ENCODE measurements around the gene TEX2.
"Not testable (repeated sequence)": the region's sequence is repeated elsewhere in the genome, so short reads cannot be mapped to it uniquely, and the experiment has no call there.

Gene TEX2

DNA sequence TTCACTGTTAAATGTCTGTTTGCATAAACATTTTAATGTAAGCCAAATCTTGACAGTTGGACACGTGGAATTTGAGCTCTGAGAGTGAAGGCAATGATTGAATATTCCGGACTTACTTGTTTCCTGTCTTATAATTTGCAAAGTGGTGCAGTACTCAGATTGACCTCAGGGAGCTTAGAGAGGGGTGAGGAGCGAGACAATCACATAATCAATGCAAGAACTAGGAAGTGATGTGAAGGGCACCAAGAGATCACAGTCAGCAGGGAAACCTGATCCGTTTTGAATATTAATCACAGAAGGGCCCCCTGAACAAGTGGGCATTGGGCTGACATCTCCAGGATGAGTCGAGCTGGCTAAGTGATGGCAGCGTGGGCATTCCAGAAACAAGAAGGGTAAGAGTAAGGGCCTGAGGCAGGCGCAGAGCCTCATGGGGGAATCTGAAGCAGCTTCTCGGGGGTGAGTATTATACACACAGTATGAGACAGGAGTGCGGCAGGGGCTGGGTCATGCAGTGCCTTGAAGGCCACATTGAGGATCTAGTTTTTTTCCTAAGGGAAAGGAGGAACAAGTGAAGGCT, 26.1 kb downstream of the TEX2 start:
- no peak for DNase-seq

GRCh38 chr17:64234961-64235360, 28.1 kb downstream of the TEX2 start:
- DNase-seq = no peak

GRCh38 chr17:64232466-64233262, 30.4 kb downstream of the TEX2 start:
- no peak for DNase-seq

GRCh38 chr17:64231567-64232141, 31.4 kb downstream of the TEX2 start:
- DNase-seq = no peak

DNA sequence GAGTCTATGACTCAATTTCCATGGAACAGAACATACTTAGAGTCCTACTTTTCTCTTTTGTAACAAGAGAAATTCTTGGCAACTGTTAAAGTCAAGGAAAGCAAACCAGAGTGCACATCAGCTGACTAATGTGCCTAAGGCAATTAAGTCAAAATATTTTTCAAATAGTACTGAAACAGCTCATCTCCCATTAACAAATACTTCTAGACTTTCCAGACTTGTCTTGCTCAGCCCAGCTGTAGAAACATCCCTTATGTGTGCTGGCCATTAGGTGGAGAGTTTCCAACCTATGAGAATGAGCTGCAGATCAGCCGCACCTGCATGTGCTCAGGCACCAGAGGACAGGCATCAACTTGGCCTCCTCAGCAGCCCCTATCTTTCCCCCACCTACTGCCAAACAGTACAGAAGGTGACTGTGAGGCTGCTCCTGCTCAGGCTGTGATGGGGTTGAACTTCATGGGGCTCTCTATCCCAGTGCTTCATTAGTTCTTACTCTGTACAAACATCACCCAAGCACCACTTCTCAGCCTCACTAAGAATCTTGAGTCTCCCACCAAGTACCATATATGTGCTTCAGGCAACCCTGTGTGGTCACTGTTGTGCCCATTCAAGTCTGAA, 32.2 kb downstream of the TEX2 start:
- DNase-seq = no peak

DNA sequence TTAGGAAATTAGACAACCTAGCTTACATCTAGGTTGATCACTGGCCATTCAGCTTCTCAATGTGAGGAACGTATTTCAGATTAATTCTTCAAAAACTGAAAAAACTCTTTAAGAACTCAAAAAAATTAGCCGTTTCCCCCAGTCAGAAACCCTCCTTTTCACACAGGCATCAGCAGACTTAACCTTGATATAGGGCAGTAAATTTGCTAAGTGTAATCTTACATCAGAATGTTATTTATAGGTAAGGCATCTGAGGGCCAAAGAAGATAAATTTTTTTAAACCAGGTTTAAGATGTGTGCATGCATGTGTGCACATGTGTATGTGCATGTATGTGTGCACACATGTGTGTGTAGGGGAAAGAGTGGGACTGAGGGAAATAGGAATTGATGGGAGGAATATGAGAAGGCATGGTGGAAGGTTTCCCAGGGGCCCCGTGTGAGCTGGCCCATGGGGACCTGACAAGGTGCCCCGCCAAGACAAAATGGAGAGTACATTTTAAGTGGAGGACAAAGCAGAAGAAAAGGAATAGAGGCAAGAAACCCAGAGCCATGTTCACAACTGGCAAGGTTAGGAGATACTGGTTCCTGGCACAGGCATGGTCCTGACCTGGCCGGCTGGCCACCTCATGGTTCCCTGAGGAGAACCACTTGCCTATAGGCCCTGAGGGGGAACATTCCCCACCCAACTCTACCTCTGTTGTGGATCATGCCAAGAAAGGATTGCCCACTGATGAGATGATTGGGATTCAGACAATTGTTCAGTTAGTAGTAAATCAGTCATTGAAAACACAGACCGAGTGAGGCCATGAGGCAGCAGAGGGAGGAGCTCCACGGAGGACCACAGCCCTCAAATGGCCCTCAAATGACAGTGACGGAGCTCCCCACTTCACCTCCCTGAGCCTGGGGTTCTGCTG, 33.0 kb downstream of the TEX2 start:
- no peak for DNase-seq

DNA sequence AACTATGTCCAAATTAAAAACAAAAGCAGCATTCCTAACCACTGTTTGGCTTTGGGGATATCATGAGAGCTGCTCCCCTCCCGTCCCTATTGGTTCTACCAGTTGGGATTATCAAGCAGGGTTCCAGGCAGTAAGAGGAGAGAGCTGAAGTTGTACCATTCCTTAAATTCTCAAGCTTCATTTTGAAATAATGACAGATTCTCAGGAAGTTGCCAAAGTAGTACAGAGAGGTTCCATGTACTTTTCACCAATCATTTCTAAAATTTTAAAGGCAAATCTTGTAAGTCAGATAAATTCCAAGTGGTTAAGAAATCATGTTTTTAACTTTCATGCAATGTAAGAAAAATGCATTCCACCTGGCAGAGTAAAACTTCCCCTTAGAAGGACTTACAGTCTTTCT, 36.9 kb downstream of the TEX2 start:
- DNase-seq = no peak

DNA sequence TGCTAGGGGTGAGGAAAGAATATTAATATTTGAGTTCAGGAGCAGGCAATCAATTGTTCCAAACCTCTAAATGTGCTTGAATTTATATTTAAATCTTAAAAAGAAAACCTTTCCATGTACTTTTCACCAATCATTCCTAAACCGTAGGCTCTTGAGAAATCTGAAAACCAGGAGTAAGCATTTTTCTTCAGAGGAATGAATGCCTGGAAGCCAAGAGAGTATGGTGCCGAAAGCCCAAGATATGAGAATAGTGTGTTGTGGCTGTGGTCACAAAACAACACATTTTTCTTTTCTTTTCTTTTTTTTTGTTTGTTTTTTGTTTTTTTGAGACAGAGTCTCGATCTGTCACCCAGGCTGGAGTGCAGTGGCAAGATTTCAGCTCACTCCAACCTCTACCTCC, 37.6 kb downstream of the TEX2 start:
- no peak for DNase-seq

GRCh38 chr17:64223931-64224629, 39.0 kb downstream of the TEX2 start:
- no peak for DNase-seq

GRCh38 chr17:64223283-64223682, 39.8 kb downstream of the TEX2 start:
- DNase-seq = no peak

GRCh38 chr17:64221679-64222078, 41.4 kb downstream of the TEX2 start:
- DNase-seq = no peak

- DNase-seq = not testable (repeated sequence)
Observed at GRCh38 chr17:64220604-64221003, 42.5 kb downstream of the TEX2 start.

GRCh38 chr17:64219571-64219970, 43.5 kb downstream of the TEX2 start:
- DNase-seq = no peak

GRCh38 chr17:64218066-64218465, 45.0 kb downstream of the TEX2 start:
- no peak for DNase-seq

DNA sequence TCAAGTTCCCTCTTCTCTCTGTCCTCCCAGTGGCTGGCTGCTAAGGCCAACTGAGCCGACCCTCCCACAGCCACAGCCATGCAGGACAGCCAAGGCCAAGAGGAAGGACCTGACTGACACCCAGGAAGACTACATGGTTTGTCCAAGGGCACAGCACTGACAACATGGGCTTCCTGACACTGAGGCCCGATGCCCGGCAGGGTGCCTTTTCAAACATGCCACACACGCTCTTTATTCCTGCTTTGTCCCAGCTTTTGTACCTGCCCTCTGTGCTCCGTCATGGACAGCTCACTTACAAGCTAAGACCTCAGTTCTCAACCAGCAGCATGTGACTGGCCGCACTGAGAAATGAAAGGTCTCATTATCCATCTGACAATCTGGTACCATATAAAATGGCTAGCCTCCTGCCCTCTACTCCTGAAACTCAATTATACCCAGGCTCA, 45.8 kb downstream of the TEX2 start:
- DNase-seq = peak in 14 of 56 donors; percentile 14 to 60 (median 30)

DNA sequence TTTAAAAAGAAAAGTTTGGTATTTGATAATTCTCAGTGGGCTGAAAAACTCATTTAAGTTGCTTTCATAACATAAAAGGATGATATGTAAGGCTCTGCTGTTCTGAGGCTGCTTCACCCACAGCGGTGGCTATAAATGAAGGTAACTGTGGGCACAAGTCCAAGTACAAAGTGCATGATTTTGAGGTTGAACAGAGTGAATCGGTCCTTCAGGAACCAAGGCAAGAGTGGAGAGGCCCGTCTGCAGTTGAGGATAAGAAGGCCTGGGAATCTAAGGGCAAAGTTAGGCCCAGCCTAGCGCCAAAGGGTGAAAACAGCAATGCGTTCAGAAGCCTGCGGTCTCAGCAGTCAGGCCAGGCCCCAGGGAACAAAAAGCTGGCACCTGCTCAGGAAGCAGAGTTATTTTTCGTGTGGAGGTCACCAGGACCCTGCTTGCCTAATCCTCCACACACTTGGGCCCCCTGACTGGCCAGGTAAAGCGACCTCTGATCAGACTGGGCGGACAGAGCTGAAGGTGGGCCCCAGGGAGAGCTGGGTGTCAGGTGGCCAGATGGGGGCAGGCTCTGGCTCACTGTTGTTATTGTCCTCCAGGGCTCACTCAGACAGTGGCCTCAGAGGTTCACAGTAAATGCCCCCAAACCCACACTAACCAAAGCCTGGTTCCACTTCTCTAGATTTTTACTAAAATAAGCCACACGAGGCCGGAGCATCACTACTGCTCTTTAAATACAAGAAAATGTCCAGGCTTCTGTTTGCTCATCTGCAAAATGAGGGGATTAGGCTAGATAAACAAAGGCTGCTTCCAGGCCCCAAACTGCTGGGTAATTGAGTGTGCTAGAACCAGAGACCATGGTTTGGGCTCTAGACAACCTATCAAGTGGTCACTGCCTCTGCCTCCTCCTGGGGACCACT, 46.5 kb downstream of the TEX2 start:
- peak in 2 of 56 donors; percentile 15 to 19 for DNase-seq

DNA sequence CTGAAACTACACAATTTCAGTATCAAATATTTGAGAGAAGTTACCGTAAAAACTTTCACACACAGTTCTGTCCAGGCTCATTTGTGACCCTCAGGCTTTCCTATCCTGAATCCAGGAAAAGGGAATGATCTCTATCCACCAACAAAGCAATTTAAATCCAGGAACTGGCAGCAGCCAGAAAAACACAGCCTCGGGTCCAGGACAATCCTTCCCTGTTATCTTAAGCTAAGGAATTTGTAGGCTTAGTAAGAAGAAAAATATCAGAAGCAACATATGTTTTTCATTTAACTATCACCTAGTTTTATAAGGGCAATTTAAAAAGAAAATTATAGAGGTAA, 47.1 kb downstream of the TEX2 start:
- no peak for DNase-seq

DNA sequence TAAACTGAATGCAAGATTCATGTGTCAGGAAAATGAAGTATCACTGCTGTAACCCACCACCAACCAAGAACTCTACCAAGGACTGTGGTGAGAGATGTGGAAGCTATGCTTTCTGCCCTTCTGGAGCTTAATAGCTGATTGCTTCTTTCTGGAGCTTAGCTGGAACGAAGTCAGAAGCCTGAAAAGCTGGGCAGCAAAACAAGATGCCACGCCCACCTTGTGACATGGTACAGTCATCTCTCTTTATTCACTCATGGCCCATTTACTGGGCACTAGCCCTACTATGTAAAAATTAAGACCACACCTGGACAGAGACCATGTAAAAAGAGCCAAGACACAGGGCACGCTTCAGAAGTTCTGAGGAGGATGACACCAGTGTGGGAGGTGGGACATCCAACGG, 48.1 kb downstream of the TEX2 start:
- no peak for DNase-seq

- DNase-seq = no peak
Observed at GRCh38 chr17:64213995-64214811, 48.9 kb downstream of the TEX2 start.
